ENCODE measurements around the gene ZBTB46.

- TF ChIP-seq SP1 (IDR thresholded peaks at IDR 0.05; ENCODE audit: low read depth) (no peak), POLR2AphosphoS5 (IDR thresholded peaks at IDR 0.05; ENCODE audit: low read depth, low read length) (no peak), CTCF (IDR thresholded peaks at IDR 0.05 in 2 of 3, conservative IDR thresholded peaks at IDR 0.05 in 1 of 3; ENCODE audit: borderline replicate concordance in 1 of 3, insufficient read depth in 1 of 3, low read depth in 2 of 3, low read length in 2 of 3) (no peak), POLR2A (IDR thresholded peaks at IDR 0.05; ENCODE audit: borderline replicate concordance, extremely low read depth, insufficient read depth, insufficient read length) (no peak), MAX (IDR thresholded peaks at IDR 0.05) (no peak), EGR1 (IDR thresholded peaks at IDR 0.05; ENCODE audit: low read depth) (no peak), EZH2phosphoT487 (IDR thresholded peaks at IDR 0.05; ENCODE audit: borderline replicate concordance) (no peak), YY1 (IDR thresholded peaks at IDR 0.05; ENCODE audit: extremely low read depth, insufficient replicate concordance, low read depth, low read length) (no peak), CEBPB (IDR thresholded peaks at IDR 0.05; ENCODE audit: low read depth) (no peak), ZBTB33 (IDR thresholded peaks at IDR 0.05; ENCODE audit: extremely low read depth, insufficient replicate concordance, low read length) (no peak), SIN3A (IDR thresholded peaks at IDR 0.05; ENCODE audit: low read depth) (no peak)
These were observed 126.9 kb downstream of the ZBTB46 start for GRCh38 chr20:63703976-63704748.

Measured in HCT116 (cell line).